A673 (cell line): ENCODE results near the gene RAB2B.

ENCODE experiments used
- CTCF ChIP-seq: fragments of 300-800, 200-600 bp; sonication (generic); conservative IDR thresholded peaks from 2 replicates; pipeline ENCODE4 v1.5.1; 2017; ENCODE audit warnings: low read depth, mild to moderate bottlenecking, antibody characterized with exemption, low read length, moderate library complexity, mixed read lengths
- EZH2 ChIP-seq: fragments of 200-600 bp; sonication (generic); IDR thresholded peaks from 2 replicates; pipeline ENCODE4 v1.6.1; 2017; ENCODE audit warnings: borderline replicate concordance, low read depth, mild to moderate bottlenecking, mixed read lengths, antibody characterized with exemption, low read length; ENCODE audit not compliant: poor library complexity, severe bottlenecking

DNA sequence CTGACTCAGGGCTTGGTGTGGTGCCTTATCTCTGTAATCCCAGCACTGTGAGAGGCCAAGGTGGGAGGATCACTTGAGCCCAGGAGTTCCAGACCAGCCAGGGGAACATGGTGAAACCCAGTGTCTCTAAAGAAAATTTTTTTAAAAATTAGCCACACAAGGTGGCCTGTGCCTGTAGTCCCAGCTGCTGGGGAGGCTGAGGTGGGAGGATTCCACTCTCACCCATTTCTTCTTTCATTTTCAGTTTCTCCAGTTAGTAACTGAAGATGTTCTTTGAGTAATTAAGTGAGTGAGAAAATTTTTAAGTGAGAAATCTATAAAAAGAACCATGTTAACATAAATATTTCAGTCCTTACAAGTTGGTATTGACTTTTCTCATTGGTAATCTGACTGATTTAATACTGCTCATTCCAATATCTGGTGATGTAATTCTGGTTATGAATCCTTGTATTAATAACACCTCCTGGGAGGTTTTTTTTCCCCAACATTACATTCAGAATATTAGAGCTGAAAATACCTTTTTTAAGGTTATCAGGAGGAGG lies 28.3 kb upstream of the RAB2B start:
- TF ChIP-seq CTCF (no peak), EZH2 (no peak)
